CD4-positive, alpha-beta T cell treated with Interferon gamma for 1 hour (primary cell): Measurements from ENCODE around the gene ZNF652.
"Not testable (repeated sequence)": the region's sequence is repeated elsewhere in the genome, so short reads cannot be mapped to it uniquely, and the experiment has no call there.

Experiments used
- DNase-seq: peaks from one replicate; pipeline ENCODE4 v3.0.0-alpha.2; 2020

The ZNF652 gene

DNA sequence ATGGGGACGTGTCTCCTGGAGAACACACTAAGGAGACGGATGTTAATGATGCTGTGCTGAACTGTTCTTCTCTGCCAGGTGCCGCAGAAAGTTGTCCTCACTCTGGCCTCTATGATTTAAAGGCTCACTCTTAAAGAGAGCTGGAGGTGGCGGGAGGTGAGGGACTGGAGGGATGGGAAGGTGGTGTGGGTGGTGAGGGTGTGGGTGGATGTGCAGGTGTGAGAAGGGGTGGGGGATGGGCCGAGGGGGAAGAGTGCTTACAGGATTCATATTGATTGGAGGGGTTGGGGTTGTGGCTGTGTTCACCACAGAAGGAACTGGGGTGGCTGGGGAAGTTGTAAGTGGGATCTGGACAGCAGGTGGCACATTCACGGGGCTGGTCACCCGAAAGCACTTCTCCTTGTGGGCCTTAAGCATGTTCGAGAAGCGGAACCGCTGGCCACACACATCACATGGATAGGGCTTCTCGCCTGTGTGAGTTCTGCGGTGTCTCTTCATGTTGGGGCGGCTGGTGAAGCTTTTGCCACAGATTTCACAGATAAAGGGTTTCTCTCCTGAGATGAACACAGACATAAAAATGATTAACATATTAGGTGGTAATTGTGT, 63.6 kb downstream of the ZNF652 start:
- no peak for DNase-seq

DNA sequence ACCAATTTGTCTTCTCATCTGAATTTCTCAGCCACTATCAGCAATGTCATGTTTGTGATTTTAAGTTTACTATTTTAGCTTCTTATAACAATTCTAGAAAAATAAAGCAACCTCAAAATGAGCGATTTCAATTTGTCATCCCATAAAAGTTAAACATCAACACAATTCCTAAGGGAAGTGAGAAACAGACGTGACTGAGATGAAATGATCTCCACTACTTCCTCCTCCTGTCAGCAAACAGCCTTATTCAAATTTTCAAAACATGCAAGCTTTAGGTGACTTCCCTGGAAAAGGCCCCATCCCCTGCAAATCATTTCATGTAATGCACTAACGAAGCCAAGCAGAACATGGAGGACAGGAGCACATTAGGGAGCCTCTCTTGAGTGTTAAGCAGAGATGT, 64.9 kb downstream of the ZNF652 start:
- no peak for DNase-seq

DNA sequence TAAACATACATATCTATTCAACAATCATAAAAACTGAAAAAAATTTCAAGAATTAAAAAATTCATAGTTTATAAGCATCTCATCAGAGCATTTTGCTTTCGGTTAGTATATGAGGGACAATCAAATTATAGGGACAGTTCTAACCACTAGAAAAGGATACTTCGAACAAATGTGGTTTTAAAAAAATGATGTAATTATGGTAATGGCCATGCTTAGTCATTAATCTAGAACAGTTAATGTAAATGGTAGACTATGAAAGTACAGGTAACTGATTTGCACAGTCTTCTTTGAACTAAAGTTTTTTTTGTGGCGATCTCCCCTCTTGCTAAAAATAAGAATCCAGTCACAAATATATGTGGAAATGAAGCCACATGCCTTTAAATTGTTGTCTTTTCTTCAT, 67.9 kb downstream of the ZNF652 start:
- DNase-seq, result no peak

- no peak for DNase-seq
These were observed 69.1 kb downstream of the ZNF652 start for GRCh38 chr17:49292901-49293300.

DNA sequence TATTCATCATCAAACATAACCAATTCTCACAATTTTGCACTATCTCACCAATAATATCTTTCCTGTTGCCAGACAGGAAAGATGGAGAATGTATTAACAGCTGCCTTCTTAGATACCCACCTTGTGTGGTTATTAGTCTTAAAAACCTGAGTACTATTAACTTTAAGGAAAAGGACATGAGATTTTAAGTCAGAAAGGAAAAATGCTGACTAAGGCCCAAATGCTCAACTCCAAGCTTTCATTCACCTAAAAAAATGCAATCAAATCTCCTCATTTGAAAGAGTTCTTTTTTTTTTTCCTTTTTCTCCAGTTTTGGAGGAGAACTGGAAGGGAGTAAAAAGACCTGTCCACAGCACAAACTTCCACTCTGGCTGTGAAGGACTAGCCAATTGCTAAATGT, 70.1 kb downstream of the ZNF652 start:
- DNase-seq, result no peak

GRCh38 chr17:49290690-49291359, 71.2 kb downstream of the ZNF652 start:
- DNase-seq, result no peak

- no peak for DNase-seq
These were observed 73.7 kb downstream of the ZNF652 start for GRCh38 chr17:49288388-49288787.

DNA sequence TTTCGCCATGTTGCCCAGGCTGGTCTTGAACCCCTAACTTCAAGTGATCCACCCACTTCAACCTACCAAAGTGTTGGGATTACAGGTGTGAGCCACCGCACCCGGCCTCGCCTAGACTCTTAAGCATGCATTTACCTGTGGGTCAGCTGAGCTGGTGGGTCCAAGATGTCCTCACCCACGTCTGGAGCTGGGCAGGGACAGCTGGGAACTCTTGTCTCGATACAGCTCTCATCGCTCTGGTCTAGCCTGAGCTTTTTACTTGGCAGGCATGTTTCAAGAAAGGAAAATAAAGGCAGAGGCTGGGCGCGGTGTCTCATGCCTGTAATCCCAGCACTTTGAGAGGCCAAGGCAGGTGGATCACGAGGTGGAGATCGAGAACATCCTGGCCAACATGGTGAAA, 74.6 kb downstream of the ZNF652 start:
- DNase-seq, result no peak

DNA sequence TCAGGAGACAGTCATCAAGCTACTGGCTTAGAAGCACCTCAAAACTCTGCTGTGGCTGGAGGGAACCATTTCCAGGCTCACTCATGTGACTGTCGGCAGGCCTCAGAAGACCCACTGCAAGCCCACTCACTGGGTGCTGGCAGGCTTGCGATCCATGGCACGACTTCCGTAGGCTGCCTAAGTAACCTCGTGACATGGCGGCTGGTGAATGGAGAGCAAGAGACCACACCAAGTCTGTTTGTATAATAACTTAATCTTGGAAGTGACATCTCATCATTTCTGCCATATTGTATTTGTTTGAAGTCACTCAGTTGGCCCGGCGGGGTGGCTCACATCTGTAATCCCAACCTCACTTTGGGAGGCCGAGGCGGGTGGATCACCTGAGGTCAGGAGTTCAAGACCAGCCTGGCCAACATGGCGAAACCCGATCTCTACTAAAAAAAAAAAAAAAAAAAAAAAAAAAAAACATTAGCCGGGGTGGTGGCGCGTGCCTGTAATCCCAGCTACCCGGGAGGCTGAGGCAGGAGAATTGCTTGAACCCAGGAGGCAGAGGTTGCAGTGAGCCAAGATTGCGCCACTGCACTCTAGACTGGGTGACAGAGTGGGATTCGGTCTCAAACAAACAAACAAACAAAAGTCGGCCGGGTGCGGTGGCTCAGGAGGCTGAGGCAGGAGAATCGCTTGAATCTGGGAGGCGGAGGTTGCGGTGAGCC, 75.6 kb downstream of the ZNF652 start:
- not testable (repeated sequence) for DNase-seq

- no peak for DNase-seq
These were observed 76.3 kb downstream of the ZNF652 start for GRCh38 chr17:49285716-49286115.

- DNase-seq, result no peak
These were observed 81.1 kb downstream of the ZNF652 start for GRCh38 chr17:49280918-49281317.

- DNase-seq, result no peak
These were observed 82.0 kb downstream of the ZNF652 start for GRCh38 chr17:49280061-49280460.

- DNase-seq, result not testable (repeated sequence)
These were observed 82.6 kb downstream of the ZNF652 start for GRCh38 chr17:49279263-49280015.

GRCh38 chr17:49278076-49278475, 84.0 kb downstream of the ZNF652 start:
- DNase-seq, result no peak

GRCh38 chr17:49277638-49278037, 84.4 kb downstream of the ZNF652 start:
- DNase-seq, result no peak

GRCh38 chr17:49275981-49276380, 86.1 kb downstream of the ZNF652 start:
- DNase-seq, result not testable (repeated sequence)

GRCh38 chr17:49269356-49269755, 92.7 kb downstream of the ZNF652 start:
- DNase-seq, result no peak

DNA sequence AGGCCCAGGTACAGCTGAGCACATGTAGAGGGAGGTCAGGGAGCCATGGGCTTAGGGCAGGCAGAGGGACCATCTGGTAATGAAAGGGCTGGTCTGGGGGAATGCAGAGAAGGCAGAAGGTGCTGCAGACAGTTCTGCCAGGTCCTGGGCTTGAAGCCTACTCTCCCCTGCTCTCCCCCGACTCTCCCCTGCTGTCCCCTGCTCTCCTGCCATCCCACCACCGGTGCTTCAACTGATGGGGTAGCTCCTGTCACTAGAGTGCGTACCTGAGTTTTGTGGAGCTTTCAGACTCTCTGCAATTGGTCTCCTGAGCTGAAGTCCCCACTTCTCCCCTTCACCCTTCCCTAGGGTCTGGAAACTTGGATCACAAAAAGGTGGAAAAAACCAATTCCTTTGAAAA, 94.1 kb downstream of the ZNF652 start:
- no peak for DNase-seq

DNA sequence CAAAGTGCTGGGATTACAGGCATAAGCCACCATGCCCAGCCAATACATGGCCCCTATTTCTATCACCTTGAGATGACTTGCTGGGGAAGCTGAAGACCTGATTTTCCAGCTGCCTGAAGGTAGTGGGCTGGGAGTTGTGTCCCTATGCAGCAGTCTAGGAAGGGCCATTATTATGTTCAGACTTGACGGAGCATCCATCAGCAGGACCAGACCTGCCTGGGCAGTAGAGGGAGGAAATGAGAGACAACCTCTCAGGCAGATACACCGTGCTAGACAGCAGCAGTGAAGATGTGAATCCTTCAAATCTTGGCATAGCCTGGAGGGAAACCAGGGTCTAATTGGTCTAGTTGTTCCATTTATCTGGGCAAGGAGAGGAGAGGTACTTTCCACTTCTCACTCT, 95.8 kb downstream of the ZNF652 start:
- DNase-seq, result no peak

DNA sequence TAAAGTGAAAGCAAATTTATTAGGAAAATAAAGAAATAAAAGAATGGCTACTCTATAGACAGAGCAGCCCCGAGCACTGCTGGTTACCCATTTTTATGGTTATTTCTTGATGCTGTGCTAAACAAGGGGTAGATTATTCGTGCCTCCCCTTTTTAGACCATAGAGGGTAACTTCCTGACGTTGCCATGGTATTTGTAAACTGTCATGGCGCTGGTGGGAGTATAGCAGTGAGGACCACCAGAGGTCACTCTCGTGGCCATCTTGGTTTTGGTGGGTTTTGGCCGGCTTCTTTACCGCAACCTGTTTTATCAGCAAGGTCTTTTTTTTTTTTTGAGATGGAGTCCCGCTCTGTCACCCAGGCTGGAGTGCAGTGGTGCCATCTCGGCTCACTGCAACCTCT, 100.5 kb downstream of the ZNF652 start:
- DNase-seq, result not testable (repeated sequence)

DNA sequence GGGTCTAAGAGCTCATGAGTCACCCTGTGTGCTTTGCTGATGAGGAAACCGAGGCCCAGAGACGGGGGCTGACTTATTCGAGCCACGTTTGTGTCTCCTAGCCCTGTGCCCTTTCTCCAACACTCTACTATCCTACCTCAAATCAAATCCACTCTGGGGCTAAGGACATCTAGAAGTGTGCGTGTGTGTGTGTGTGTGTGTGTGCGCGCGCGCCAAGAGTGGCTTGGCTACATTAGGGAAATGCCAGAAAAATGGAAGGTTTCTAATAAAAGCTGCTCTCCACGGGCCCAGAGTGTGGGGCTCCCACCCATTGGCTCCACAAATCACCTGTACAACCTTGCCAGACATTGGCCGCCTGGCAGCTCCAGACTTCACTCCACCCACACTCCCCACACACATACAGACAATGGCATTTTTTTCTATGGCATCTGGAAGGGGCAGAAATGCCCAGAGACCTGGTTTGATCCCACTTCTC, 101.2 kb downstream of the ZNF652 start:
- DNase-seq, result no peak

DNA sequence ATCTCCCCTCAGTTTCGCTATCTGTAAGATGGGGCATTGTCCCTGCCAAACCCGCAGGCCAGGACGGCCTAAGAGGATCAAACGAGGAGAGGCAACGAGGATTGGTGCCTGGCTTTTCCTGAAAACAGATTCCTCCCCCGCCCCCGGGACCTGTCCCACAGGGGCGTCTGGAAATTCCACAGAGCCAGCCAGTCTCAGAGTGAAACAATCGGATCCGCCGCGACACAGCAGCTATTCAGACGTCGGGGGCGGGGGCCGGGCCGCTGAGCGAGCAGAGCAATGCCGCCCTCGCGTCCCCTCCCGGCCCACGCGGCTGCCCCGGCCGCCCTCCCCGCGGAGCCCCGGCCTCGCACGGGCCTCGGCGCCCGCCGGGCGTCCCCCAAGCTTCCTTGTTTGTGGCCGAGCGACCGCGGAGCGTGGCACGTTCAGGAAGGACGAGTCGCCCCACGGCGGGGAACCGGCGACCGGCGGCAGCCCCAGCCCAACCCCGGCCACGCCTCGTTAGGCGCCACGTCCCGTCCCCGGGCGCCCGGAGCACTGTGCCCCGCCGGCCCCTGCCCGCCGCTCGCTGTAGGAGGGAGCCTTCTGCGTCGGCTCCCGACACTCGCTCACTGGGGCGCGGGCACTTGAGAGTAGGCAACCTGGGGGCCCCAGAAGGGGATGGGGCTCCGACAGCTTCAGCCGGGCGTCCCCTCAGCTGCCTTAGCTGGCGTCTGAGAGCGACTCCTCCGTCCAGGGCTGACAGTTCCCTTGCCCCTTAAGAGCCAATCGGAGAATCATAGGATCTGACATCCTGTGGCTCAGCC, 101.8 kb downstream of the ZNF652 start:
- peak; percentile 47 for DNase-seq

DNA sequence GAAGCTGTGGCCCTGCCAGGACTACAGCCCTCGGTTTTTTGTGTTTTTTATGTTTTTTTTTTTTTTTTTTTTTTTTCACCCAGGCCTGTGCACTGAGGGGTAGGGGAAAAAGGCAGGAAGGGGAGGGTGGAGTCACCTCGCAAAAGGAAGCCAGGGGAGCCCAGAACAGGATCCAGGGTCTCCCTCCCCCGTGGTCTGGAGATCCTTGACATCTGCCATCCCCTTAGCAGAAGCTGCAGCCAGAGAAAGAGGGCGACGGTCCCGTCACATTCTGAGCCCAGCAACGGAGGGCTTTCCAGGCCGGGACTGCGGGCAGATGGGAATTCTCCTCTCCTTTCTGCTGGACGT, 102.4 kb downstream of the ZNF652 start:
- no peak for DNase-seq
